GM12875 (cell line): ENCODE results near the gene HOXC6.
"Not testable (repeated sequence)": the region's sequence is repeated elsewhere in the genome, so short reads cannot be mapped to it uniquely, and the experiment has no call there.

Experiments used
- H3K4me3 ChIP-seq: one replicate; pipeline ENCODE4 v1.5.1; 2011; ENCODE audit warnings: low read depth, low read length, control low read depth
- CTCF ChIP-seq: IDR thresholded peaks from 2 replicates; pipeline ENCODE4 v1.5.1; 2011; ENCODE audit warnings: low read depth, mild to moderate bottlenecking, control low read depth, inconsistent platforms, low read length, moderate library complexity, borderline replicate concordance; ENCODE audit not compliant: insufficient read depth

Gene HOXC6

GRCh38 chr12:54039417-54040147, 11.3 kb downstream of the HOXC6 start:
- H3K4me3 ChIP-seq = no peak overlapping the region
- TF ChIP-seq CTCF = no peak

- H3K4me3 ChIP-seq = no peak overlapping the region
Observed at GRCh38 chr12:54040148-54040494, 11.9 kb downstream of the HOXC6 start.

GRCh38 chr12:54040648-54041047, 12.4 kb downstream of the HOXC6 start:
- H3K4me3 ChIP-seq = no peak overlapping the region
- TF ChIP-seq CTCF = no peak

More at GRCh38 chr12:54040148-54040494, 11.9 kb downstream of the HOXC6 start:
- no peak for TF ChIP-seq CTCF

- TF ChIP-seq CTCF = no peak
- H3K4me3 ChIP-seq = no peak overlapping the region
Observed at GRCh38 chr12:54041097-54041690, 13.0 kb downstream of the HOXC6 start.

GRCh38 chr12:54042033-54042432, 13.8 kb downstream of the HOXC6 start:
- H3K4me3 ChIP-seq = not testable (repeated sequence)

- no peak for TF ChIP-seq CTCF
- H3K4me3 ChIP-seq = no peak overlapping the region
Observed at GRCh38 chr12:54042970-54043853, 15.0 kb downstream of the HOXC6 start.

- TF ChIP-seq CTCF = no peak
- no peak overlapping the region for H3K4me3 ChIP-seq
Observed at GRCh38 chr12:54044425-54045103, 16.3 kb downstream of the HOXC6 start.
